DOHH2 (cell line): ENCODE results near the gene COL2A1.

Source experiments
- H3F3A ChIP-seq: fragments of 200-600 bp; sonication (generic), shearing (Covaris generic); 2 replicates; pipeline ENCODE4 v1.6.0; 2016; ENCODE audit warnings: antibody characterized with exemption, mild to moderate bottlenecking; ENCODE audit not compliant: control insufficient read depth, insufficient read depth
- H3K27ac ChIP-seq: fragments of 200-600 bp; sonication (generic); 2 replicates; pipeline ENCODE4 v1.5.1; 2014; ENCODE audit warnings: low read depth, mild to moderate bottlenecking, low read length, moderate library complexity
- H3K27me3 ChIP-seq: fragments of 200-600 bp; sonication (generic); 2 replicates; pipeline ENCODE4 v1.6.1; 2014; ENCODE audit warnings: mild to moderate bottlenecking, low read length, mixed read lengths; ENCODE audit not compliant: control insufficient read depth
- H3K36me3 ChIP-seq: fragments of 200-600 bp; sonication (generic); 2 replicates; pipeline ENCODE4 v1.6.1; 2014; ENCODE audit warnings: mild to moderate bottlenecking, low read length, moderate library complexity, mixed read lengths; ENCODE audit not compliant: control insufficient read depth
- H3K4me1 ChIP-seq: fragments of 200-600 bp; sonication (generic); 2 replicates; pipeline ENCODE4 v1.6.1; 2014; ENCODE audit warnings: mild to moderate bottlenecking, low read length, mixed read lengths; ENCODE audit not compliant: control insufficient read depth
- H3K4me2 ChIP-seq: fragments of 200-600 bp; sonication (generic); 2 replicates; pipeline ENCODE4 v1.6.0; 2014; ENCODE audit warnings: mild to moderate bottlenecking, low read length, moderate library complexity
- H3K4me3 ChIP-seq: fragments of 200-600 bp; sonication (generic); 2 replicates; pipeline ENCODE4 v1.5.1; 2014; ENCODE audit warnings: mild to moderate bottlenecking, low read length, mixed read lengths
- H3K79me2 ChIP-seq: fragments of 200-600 bp; sonication (generic); 2 replicates; pipeline ENCODE4 v1.6.1; 2014; ENCODE audit warnings: mild to moderate bottlenecking, low read length, mixed read lengths; ENCODE audit not compliant: control insufficient read depth
- H3K9me2 ChIP-seq: fragments of 200-600 bp; sonication (generic); replicated peaks from 2 replicates; pipeline ENCODE4 v1.6.1; 2014; ENCODE audit warnings: mild to moderate bottlenecking, low read length, mixed read lengths; ENCODE audit not compliant: control insufficient read depth
- H3K9me3 ChIP-seq: fragments of 200-600 bp; sonication (generic); 2 replicates; pipeline ENCODE4 v1.6.1; 2014; ENCODE audit warnings: antibody characterized with exemption, low read length, mixed read lengths; ENCODE audit not compliant: control insufficient read depth, insufficient read depth
- H4K20me1 ChIP-seq: fragments of 200-600 bp; sonication (generic); 2 replicates; pipeline ENCODE4 v1.6.0; 2014; ENCODE audit warnings: low read depth, mild to moderate bottlenecking, antibody characterized with exemption, low read length, moderate library complexity; ENCODE audit not compliant: control insufficient read depth, insufficient read depth
- EZH2phosphoT487 ChIP-seq: fragments of 200-600 bp; sonication (generic); IDR thresholded peaks from 2 replicates; pipeline ENCODE4 v1.6.1; 2017; ENCODE audit warnings: borderline replicate concordance, mild to moderate bottlenecking, antibody characterized with exemption, low read length, moderate library complexity, mixed read lengths
- TF ChIP-seq, protein P1 (sequence below): fragments of 200-600 bp; sonication (generic); IDR thresholded peaks from one replicate; pipeline ENCODE4 v1.5.1; 2014; ENCODE audit warnings: antibody characterized with exemption, mild to moderate bottlenecking, low read depth, low read length; ENCODE audit not compliant: poor library complexity, severe bottlenecking

Gene COL2A1

DNA sequence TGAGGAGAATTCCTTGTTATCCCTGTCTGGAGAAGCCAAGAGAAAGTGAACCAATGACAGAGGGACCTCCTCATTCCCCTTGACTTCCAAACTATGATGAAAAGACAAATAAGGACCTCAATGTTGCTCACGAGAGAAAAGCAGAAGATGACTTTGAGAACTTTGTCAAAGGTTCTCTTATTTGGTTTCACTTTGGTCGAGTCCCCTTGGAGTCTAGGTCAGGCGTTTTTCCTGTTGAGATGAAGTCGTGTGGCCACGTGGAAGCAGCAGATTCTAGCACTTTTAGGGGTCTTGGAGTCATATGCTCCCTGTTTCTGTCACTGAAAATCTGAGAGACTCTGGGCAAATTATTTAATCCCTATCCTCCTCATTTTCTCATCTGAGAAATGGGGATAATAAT lies 33.8 kb upstream of the COL2A1 start:
- no peaks in the 10 kb centered on the region for H3F3A ChIP-seq
- no peaks in the 10 kb centered on the region for H3K9me2 ChIP-seq
- H3K4me2 ChIP-seq, result no peak overlapping the region
- no peaks in the 10 kb centered on the region for H3K9me3 ChIP-seq
- H3K36me3 ChIP-seq, result peaks cover 3% of the 10 kb centered on the region
- H3K79me2 ChIP-seq, result no peaks in the 10 kb centered on the region
- H3K27ac ChIP-seq, result no peak overlapping the region
- no peaks in the 10 kb centered on the region for H3K27me3 ChIP-seq
- H3K4me1 ChIP-seq, result peaks cover 14% of the 10 kb centered on the region; the same call in 1 of the 2 replicates
- TF ChIP-seq EZH2phosphoT487, result no peak
- TF ChIP-seq, protein P1, sequence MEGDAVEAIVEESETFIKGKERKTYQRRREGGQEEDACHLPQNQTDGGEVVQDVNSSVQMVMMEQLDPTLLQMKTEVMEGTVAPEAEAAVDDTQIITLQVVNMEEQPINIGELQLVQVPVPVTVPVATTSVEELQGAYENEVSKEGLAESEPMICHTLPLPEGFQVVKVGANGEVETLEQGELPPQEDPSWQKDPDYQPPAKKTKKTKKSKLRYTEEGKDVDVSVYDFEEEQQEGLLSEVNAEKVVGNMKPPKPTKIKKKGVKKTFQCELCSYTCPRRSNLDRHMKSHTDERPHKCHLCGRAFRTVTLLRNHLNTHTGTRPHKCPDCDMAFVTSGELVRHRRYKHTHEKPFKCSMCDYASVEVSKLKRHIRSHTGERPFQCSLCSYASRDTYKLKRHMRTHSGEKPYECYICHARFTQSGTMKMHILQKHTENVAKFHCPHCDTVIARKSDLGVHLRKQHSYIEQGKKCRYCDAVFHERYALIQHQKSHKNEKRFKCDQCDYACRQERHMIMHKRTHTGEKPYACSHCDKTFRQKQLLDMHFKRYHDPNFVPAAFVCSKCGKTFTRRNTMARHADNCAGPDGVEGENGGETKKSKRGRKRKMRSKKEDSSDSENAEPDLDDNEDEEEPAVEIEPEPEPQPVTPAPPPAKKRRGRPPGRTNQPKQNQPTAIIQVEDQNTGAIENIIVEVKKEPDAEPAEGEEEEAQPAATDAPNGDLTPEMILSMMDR, result no peak
- no peaks in the 10 kb centered on the region for H4K20me1 ChIP-seq
- no peak overlapping the region for H3K4me3 ChIP-seq

DNA sequence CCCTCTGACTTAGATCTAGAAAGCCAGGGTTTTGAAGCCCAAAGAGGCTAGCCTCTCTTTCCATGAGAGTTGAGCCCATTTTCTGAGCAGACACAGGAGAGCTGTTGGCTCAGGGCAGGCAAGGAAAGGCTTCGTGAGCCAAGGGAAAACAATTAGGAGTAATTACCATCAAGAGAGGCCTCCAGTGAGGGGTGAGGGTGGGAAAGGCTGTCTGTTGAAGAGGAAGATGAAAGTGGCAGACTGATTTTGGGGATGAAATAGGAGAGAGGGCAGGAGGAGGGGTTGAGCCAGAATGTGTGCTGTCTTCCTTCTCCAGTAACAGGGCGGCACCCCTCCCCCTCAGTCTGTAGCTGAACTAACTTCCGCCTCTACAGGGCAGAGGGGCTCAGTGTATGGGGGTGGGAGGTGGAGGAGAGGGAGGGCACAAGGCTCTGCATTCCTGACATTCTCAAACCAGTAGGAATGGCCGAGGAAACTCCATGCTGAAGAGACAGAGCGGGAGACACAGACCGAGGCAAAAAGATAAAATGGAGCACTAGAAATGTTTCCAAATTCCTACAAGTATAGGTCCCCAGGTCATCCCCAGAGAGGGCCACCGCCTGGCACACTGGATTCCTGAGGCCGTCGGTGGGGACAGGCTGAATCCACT lies 33.1 kb upstream of the COL2A1 start:
- no peak overlapping the region for H3K4me3 ChIP-seq
- no peaks in the 10 kb centered on the region for H3K9me2 ChIP-seq
- no peaks in the 10 kb centered on the region for H3K79me2 ChIP-seq
- H3K9me3 ChIP-seq, result no peaks in the 10 kb centered on the region
- no peak for TF ChIP-seq EZH2phosphoT487
- TF ChIP-seq, protein P1, result no peak
- H4K20me1 ChIP-seq, result no peaks in the 10 kb centered on the region
- H3F3A ChIP-seq, result no peaks in the 10 kb centered on the region
- H3K4me1 ChIP-seq, result peaks cover 14% of the 10 kb centered on the region; the same call in 1 of the 2 replicates
- H3K27ac ChIP-seq, result no peak overlapping the region
- H3K4me2 ChIP-seq, result no peak overlapping the region
- H3K27me3 ChIP-seq, result no peaks in the 10 kb centered on the region
- H3K36me3 ChIP-seq, result no peaks in the 10 kb centered on the region

DNA sequence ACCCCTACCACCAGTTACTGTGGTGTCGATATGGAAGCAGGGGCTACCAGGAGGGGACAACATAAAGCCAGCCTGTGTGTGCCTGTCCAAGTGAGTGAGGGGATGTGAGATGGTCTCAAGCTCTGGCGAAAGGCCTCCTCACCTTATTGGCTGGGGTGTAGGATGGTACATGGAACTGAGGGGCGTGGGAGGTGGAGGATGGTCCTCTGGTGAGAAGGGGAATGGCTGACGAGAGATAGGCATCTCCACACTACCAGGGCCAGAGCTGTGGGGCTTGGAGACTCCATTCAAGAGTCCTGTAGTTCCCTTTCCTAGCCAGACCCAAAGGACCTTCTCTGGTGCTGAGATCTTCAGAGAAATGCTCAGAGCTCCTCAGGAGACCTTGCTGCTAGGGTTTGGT lies 32.5 kb upstream of the COL2A1 start:
- Histone ChIP-seq H3K27ac (no peak overlapping the region), H3K4me1 (peaks cover 14% of the 10 kb centered on the region; the same call in 1 of the 2 replicates), H3K36me3 (no peaks in the 10 kb centered on the region), H3K4me2 (no peak overlapping the region), H3K27me3 (no peaks in the 10 kb centered on the region), H4K20me1 (no peaks in the 10 kb centered on the region), H3F3A (no peaks in the 10 kb centered on the region), H3K4me3 (no peak overlapping the region), H3K79me2 (no peaks in the 10 kb centered on the region), H3K9me2 (no peaks in the 10 kb centered on the region), H3K9me3 (no peaks in the 10 kb centered on the region)
- TF ChIP-seq, protein P1, result no peak
- no peak for TF ChIP-seq EZH2phosphoT487
